ENCODE results near the gene RNF152.

- TF ChIP-seq CTCF (IDR thresholded peaks at IDR 0.05) (no peak), POLR2A (IDR thresholded peaks at IDR 0.05) (no peak)
Measured at GRCh38 chr18:61922435-61922834, 29.6 kb upstream of the RNF152 start.
